Measurements from ENCODE around the gene CCDC198. TPM values are rescaled to one million over a fixed set of nuclear protein-coding genes. Genes with fewer than 3 reads are reported as not detected.

Gene CCDC198
- total and polyA plus RNA-seq, 9 of the 15 experiments (the other 6 are each of a cell fraction or from before 2014, with no cell fraction given): not detected

GRCh38 chr14:57420986-57421385 is 72.7 kb downstream of the CCDC198 start:
- CTCF ChIA-PET (ENCODE audit: low intra/inter-chr PET ratio): no interaction called here
- no peak overlapping the region for H3K4me2 ChIP-seq (ENCODE audit: insufficient read depth, low read length)
- 0% methylated on average over 2 of the region's 3 CpGs for WGBS (ENCODE audit: insufficient coverage, low coverage, missing lambda C conversion rate)

GRCh38 chr14:57420033-57420432 is 73.6 kb downstream of the CCDC198 start:
- BruUV-seq (replicated peaks): no TSS peak
- Histone ChIP-seq H3K9me1 (ENCODE audit: control insufficient read depth, insufficient read depth, low read length) (no peaks in the 10 kb centered on the region), H3K36me3 (ENCODE audit: control insufficient read depth, insufficient read depth, low read length) (no peaks in the 10 kb centered on the region), H3K9ac (ENCODE audit: insufficient read depth in 1 of 2, low read depth in 2 of 2, low read length in 2 of 2) (no peak overlapping the region), H3K27ac (ENCODE audit: extremely low read depth, low read depth, low read length) (no peak overlapping the region), H3K27me3 (ENCODE audit: control insufficient read depth in 2 of 2, insufficient read depth in 2 of 2, low read length in 2 of 2) (peaks cover 0 to 5% of the 10 kb centered on the region in 2 experiments; a peak in 1 of 5 replicates), H3K4me1 (replicated peaks in 1 of 2; ENCODE audit: control insufficient read depth in 2 of 2, insufficient read depth in 2 of 2, low read length in 2 of 2) (no peaks in the 10 kb centered on the region), H3K9me3 (replicated peaks; ENCODE audit: control insufficient read depth, insufficient read depth, low read depth, low read length) (no peaks in the 10 kb centered on the region), H4K20me1 (replicated peaks; ENCODE audit: control insufficient read depth, insufficient read depth, low read length) (no peaks in the 10 kb centered on the region), H3K79me2 (ENCODE audit: control insufficient read depth, insufficient read depth, low read length) (no peaks in the 10 kb centered on the region), H3K4me3 (no peak overlapping the region), H2AFZ (ENCODE audit: low read depth, low read length) (no peak overlapping the region), H3K4me2 (ENCODE audit: insufficient read depth, low read length) (no peak overlapping the region)
- FAIRE-seq (no peak), ATAC-seq (no peak), DNase-seq (ENCODE audit: extremely low read depth in 1 of 4, low spot score in 3 of 4) (no peak)
- POLR2A ChIA-PET: no interaction called here
- in situ Hi-C loops (cut with MboI) (no loop called here), intact Hi-C loops (cut with micrococcal nuclease) (no loop called here)
- CTCF ChIA-PET (ENCODE audit: low intra/inter-chr PET ratio): no interaction called here
- WGBS (ENCODE audit: insufficient coverage, low coverage, missing lambda C conversion rate): 0% methylated on average over 4 of the region's 4 CpGs
- no peak for TF ChIP-seq ZFP36 (IDR thresholded peaks at IDR 0.05; ENCODE audit: low read depth, low read length, partially characterized antibody)
- TF ChIP-seq KAT2B (IDR thresholded peaks at IDR 0.05; ENCODE audit: low read depth, low read length): no peak
- no peak for TF ChIP-seq EZH2 (IDR thresholded peaks at IDR 0.05; ENCODE audit: borderline replicate concordance, low read depth, low read length)
- no peak for TF ChIP-seq BACH1 (tag; IDR thresholded peaks at IDR 0.05)
- TF ChIP-seq HMGN3 (IDR thresholded peaks at IDR 0.05; ENCODE audit: borderline replicate concordance, extremely low read depth, insufficient read length, low read depth, low read length): no peak
- no peak for TF ChIP-seq ZC3H4 (CRISPR knock-in tag; IDR thresholded peaks at IDR 0.05; ENCODE audit: borderline replicate concordance)
- no peak for TF ChIP-seq ZNF239 (CRISPR knock-in tag; IDR thresholded peaks at IDR 0.05)
- TF ChIP-seq ETS2 (tag; IDR thresholded peaks at IDR 0.05; ENCODE audit: borderline replicate concordance, poor library complexity, severe bottlenecking): no peak
- TF ChIP-seq DDX20 (tag; IDR thresholded peaks at IDR 0.05; ENCODE audit: low read depth): no peak

More at GRCh38 chr14:57420986-57421385, 72.7 kb downstream of the CCDC198 start:
- no TSS peak for BruUV-seq (replicated peaks)
- DNase-seq (ENCODE audit: extremely low read depth in 1 of 4, low spot score in 3 of 4): no peak
- H3K4me3 ChIP-seq: no peak overlapping the region
- in situ Hi-C loops (cut with MboI): no loop called here
- ATAC-seq: no peak
- intact Hi-C loops (cut with micrococcal nuclease): no loop called here
- TF ChIP-seq CEBPB (tag; IDR thresholded peaks at IDR 0.05) (no peak), PHTF2 (CRISPR knock-in tag; IDR thresholded peaks at IDR 0.05) (no peak), CTBP1 (IDR thresholded peaks at IDR 0.05; ENCODE audit: borderline replicate concordance) (no peak), ZBTB43 (CRISPR knock-in tag; IDR thresholded peaks at IDR 0.05) (no peak), ARID2 (IDR thresholded peaks at IDR 0.05) (no peak), SRSF1 (IDR thresholded peaks at IDR 0.05; ENCODE audit: low read depth, low read length) (no peak)
- H2AFZ ChIP-seq (ENCODE audit: low read depth, low read length): no peak overlapping the region
- no peak overlapping the region for H3K9ac ChIP-seq (ENCODE audit: insufficient read depth in 1 of 2, low read depth in 2 of 2, low read length in 2 of 2)
- H3K27me3 ChIP-seq (ENCODE audit: control insufficient read depth in 2 of 2, insufficient read depth in 2 of 2, low read length in 2 of 2): peaks cover 0 to 5% of the 10 kb centered on the region in 2 experiments; a peak in 1 of 5 replicates
- no peaks in the 10 kb centered on the region for H3K36me3 ChIP-seq (ENCODE audit: control insufficient read depth, insufficient read depth, low read length)
- POLR2A ChIA-PET: no interaction called here
- no peaks in the 10 kb centered on the region for H3K9me3 ChIP-seq (replicated peaks; ENCODE audit: control insufficient read depth, insufficient read depth, low read depth, low read length)
- no peaks in the 10 kb centered on the region for H3K79me2 ChIP-seq (ENCODE audit: control insufficient read depth, insufficient read depth, low read length)
- H4K20me1 ChIP-seq (replicated peaks; ENCODE audit: control insufficient read depth, insufficient read depth, low read length): no peaks in the 10 kb centered on the region
- no peaks in the 10 kb centered on the region for H3K9me1 ChIP-seq (ENCODE audit: control insufficient read depth, insufficient read depth, low read length)
- H3K4me1 ChIP-seq (replicated peaks in 1 of 2; ENCODE audit: control insufficient read depth in 2 of 2, insufficient read depth in 2 of 2, low read length in 2 of 2): no peaks in the 10 kb centered on the region
- no peak for FAIRE-seq
- H3K27ac ChIP-seq (ENCODE audit: extremely low read depth, low read depth, low read length): no peak overlapping the region

Measured in K562 (cell line).